A549 (cell line): ENCODE measurements around the gene LMF1. TPM values are rescaled to one million over a fixed set of nuclear protein-coding genes. Genes with fewer than 3 reads are reported as not detected.

Experiments used
- ATAC-seq, 2 experiments: fragments of 200-7000 bp in 1 of 2; fragments of >200 bp in 1 of 2; cut with Nextera tagmentation in 1 of 2; cut with Tn5 transposase in 1 of 2; 3 replicates each; pipeline versions ENCODE4 v1.8.0 to v1.9.1; 2018 to 2020; ENCODE audit warnings: mild to moderate bottlenecking in 1 of 2, moderate library complexity in 1 of 2
- CTCF ChIA-PET: fragments of 300-600 bp; sonication (Branson Sonifier 250); formaldehyde crosslinking; extraction: SDS; loops from one replicate; lab custom pipeline; 2021; ENCODE audit warnings: antibody characterized with exemption, inconsistent platforms; lab: Yijun Ruan, JAX
- POLR2A ChIA-PET: fragments of 350-600 bp; formaldehyde crosslinking; extraction: SDS; loops from one replicate; lab custom pipeline; 2021; ENCODE audit warnings: antibody characterized with exemption, inconsistent platforms; lab: Yijun Ruan, JAX
- DNase-seq, 2 experiments: peaks; one replicate each; pipeline versions ENCODE4 v3.0.0 to v3.0.0-alpha.2; 2011 to 2016; ENCODE audit warnings: low read depth in 1 of 2, low spot score in 1 of 2
- FAIRE-seq: peaks from 2 replicates; lab custom pipeline; 2011; peaks lifted over from hg19 to GRCh38; lab: Jason Lieb, UNC
- H3K27ac ChIP-seq, 2 experiments: fragments of >200 bp; sonication (Bioruptor Twin); formaldehyde crosslinking; 3 replicates each; pipeline ENCODE4 v1.5.1; 2016 to 2017
- H3K4me1 ChIP-seq: fragments of >200 bp; sonication (Bioruptor Twin); formaldehyde crosslinking; 3 replicates; pipeline ENCODE4 v1.6.1; 2016
- H3K4me2 ChIP-seq: fragments of >200 bp; sonication (Bioruptor Twin); formaldehyde crosslinking; 3 replicates; pipeline ENCODE4 v1.6.1; 2016
- H3K4me3 ChIP-seq: fragments of >200 bp; sonication (Bioruptor Twin); formaldehyde crosslinking; 3 replicates; pipeline ENCODE4 v1.5.1; 2016
- H3K9me3 ChIP-seq: fragments of >200 bp; sonication (Bioruptor Twin); formaldehyde crosslinking; 3 replicates; pipeline ENCODE4 v1.6.1; 2016
- BCL3 ChIP-seq: fragments of >200 bp; sonication (Bioruptor Twin); formaldehyde crosslinking; IDR thresholded peaks from 3 replicates; pipeline ENCODE4 v1.6.1; 2016
- CHD2 ChIP-seq: fragments of 150-350 bp; IDR thresholded peaks from 2 replicates; pipeline ENCODE4 v1.6.1; 2014; ENCODE audit warnings: low read length; ENCODE audit not compliant: partially characterized antibody
- EHF ChIP-seq: fragments of 250-450 bp; sonication (Bioruptor Pico); IDR thresholded peaks from 2 replicates; pipeline ENCODE4 v1.5.0; 2020; ENCODE audit warnings: mild to moderate bottlenecking
- EHMT2 ChIP-seq: fragments of 200-600 bp; sonication (generic); IDR thresholded peaks from 2 replicates; pipeline ENCODE4 v1.6.1; 2016; ENCODE audit warnings: antibody characterized with exemption, low read depth, mild to moderate bottlenecking, moderate library complexity
- FOSB ChIP-seq: fragments of 250-450 bp; sonication (Bioruptor Pico); IDR thresholded peaks from 2 replicates; pipeline ENCODE4 v1.5.0; 2020; ENCODE audit warnings: mild to moderate bottlenecking, moderate library complexity
- FOSL2 ChIP-seq, 2 experiments: fragments of 450-650 bp in 1 of 2; fragments of >200 bp in 1 of 2; sonication (Bioruptor Twin) in 1 of 2; formaldehyde crosslinking; IDR thresholded peaks; 2 replicates each; pipeline versions ENCODE4 v1.5.0 to v1.6.1; 2016 to 2020; ENCODE audit warnings: mild to moderate bottlenecking in 1 of 2, moderate library complexity in 1 of 2
- HMGXB4 ChIP-seq: fragments of 250-450 bp; sonication (Bioruptor Pico); IDR thresholded peaks from 2 replicates; pipeline ENCODE4 v1.5.0; 2021; ENCODE audit warnings: mild to moderate bottlenecking, moderate library complexity, borderline replicate concordance
- HOXA7 ChIP-seq: fragments of 250-450 bp; sonication (Bioruptor Pico); IDR thresholded peaks from 2 replicates; pipeline ENCODE4 v1.5.0; 2020; ENCODE audit warnings: mild to moderate bottlenecking, moderate library complexity
- JUNB ChIP-seq: fragments of >200 bp; sonication (Bioruptor Twin); formaldehyde crosslinking; IDR thresholded peaks from 2 replicates; pipeline ENCODE4 v1.6.1; 2016
- KDM1A ChIP-seq: fragments of 200-600 bp; sonication (generic); IDR thresholded peaks from 2 replicates; pipeline ENCODE4 v1.6.1; 2016; ENCODE audit warnings: low read depth, mild to moderate bottlenecking
- KDM5A ChIP-seq: fragments of 200-600 bp; sonication (generic); IDR thresholded peaks from 2 replicates; pipeline ENCODE4 v1.6.1; 2016; ENCODE audit warnings: antibody characterized with exemption, mild to moderate bottlenecking
- MYC ChIP-seq: IDR thresholded peaks from 2 replicates; pipeline ENCODE4 v1.6.1; 2012; ENCODE audit warnings: mild to moderate bottlenecking, inconsistent platforms, low read length, improper control_type of control experiment, borderline replicate concordance
- NR3C1 ChIP-seq: fragments of >200 bp; sonication (Bioruptor Twin); formaldehyde crosslinking; IDR thresholded peaks from 3 replicates; pipeline ENCODE4 v1.6.1; 2017
- POLR2A ChIP-seq: IDR thresholded peaks from 2 replicates; pipeline ENCODE4 v1.6.1; 2012; ENCODE audit warnings: mild to moderate bottlenecking, low read length
- RFX5 ChIP-seq: fragments of 450-650 bp; IDR thresholded peaks from 2 replicates; pipeline ENCODE4 v1.7.1; 2014; ENCODE audit warnings: antibody characterized with exemption, mild to moderate bottlenecking, moderate library complexity
- ZFP36 ChIP-seq: fragments of 450-650 bp; IDR thresholded peaks from 2 replicates; pipeline ENCODE4 v1.6.1; 2014; ENCODE audit warnings: borderline replicate concordance; ENCODE audit not compliant: partially characterized antibody
- WGBS: methylation state at CpG from one replicate; pipeline ENCODE4 v1.1.6; 2017; ENCODE audit errors: missing lambda C conversion rate; 5-methylcytosine and 5-hydroxymethylcytosine counted together
- polyA plus RNA-seq, 4 experiments: library from polyadenylated mRNA; depleted of rRNA in 3 of 4; stranded (reverse); fragments of >200 nt; fragmentation: RNase III in 1 of 4; extraction: RNeasy Plus Mini Kit Qiagen cat#74134 plus additional on column Dnase treatment in 1 of 4; gene quantifications; 2 replicates in 3 of 4; 3 replicates in 1 of 4; pipeline ENCODE4 v1.2.3, GENCODE V29; 2011 to 2017
- TF ChIP-seq, protein P1 (sequence below): IDR thresholded peaks from 2 replicates; pipeline ENCODE4 v1.6.1; 2012; ENCODE audit warnings: low read depth, borderline replicate concordance
- TF ChIP-seq, protein P2 (sequence below): fragments of >200 bp; sonication (Bioruptor Twin); formaldehyde crosslinking; IDR thresholded peaks from 3 replicates; pipeline ENCODE4 v1.5.1; 2016
- TF ChIP-seq, protein P3 (sequence below): fragments of 200-600 bp; sonication (generic); IDR thresholded peaks from 2 replicates; pipeline ENCODE4 v1.6.1; 2016; ENCODE audit warnings: antibody characterized with exemption, mild to moderate bottlenecking, moderate library complexity
- TF ChIP-seq, protein P4 (sequence below): IDR thresholded peaks from 2 replicates; pipeline ENCODE4 v1.6.1; 2012

LMF1 gene
- polyA plus RNA-seq, 2 of the 4 experiments (the other 2 are of a cell fraction): 8.8 to 10.9 TPM

DNA sequence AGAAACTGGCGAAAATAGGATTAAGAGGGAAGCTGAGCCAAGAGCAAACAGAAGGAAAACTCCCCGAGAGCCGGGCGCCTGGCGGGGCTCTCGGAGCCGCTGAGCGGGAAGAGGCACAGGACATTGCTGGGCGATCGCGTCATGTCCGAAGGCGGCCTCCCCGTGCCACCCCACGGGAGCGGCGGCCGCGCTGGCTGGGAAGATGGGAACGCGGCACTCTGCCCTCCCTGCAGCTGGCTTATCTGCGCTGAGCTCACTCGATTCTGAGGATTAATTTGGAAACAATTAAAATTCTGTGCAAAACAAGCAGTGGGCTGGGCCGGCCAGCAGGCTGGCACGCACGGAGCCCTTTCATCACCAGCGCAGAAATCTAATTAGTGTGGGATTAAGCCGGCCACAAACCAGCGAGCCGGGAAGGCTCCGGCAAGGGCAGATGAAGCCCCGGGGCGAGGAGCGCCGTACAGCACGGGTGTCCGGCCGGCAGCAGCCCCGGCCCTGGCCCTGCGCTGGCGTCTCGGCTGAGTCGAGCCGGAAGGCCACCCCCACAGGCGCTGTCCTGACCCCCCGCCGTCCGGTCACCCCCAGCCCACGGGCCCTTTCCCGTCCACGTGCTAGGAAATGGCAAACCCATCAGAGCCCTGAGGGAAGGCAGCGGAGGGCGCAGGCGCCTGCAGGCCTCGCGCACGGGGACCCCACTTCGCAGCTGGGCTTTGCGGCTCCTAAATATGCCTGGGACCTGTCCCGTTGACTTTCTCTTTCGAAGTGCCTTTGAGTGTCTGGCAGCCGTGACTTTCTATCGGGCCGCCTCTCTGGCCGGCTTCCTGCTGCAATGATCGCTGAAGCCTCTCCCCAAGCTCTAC is 48.7 kb upstream of the LMF1 start:
- FAIRE-seq (no peak), DNase-seq (no peak), ATAC-seq (peak in 1 of 2 experiments; percentile 19; a peak in 2 of 6 replicates)
- no peaks in the 10 kb centered on the region for H3K9me3 ChIP-seq
- H3K4me2 ChIP-seq: no peak overlapping the region
- CTCF ChIA-PET: interaction anchor here (0.7 to 1.8 kb wide), 7 partner anchors 12 to 278 kb away, joined by 3 to 5 read pairs (median 3); no protein-coding TSS in a partner anchor
- no peaks in the 10 kb centered on the region for H3K4me1 ChIP-seq
- TF ChIP-seq KDM1A (no peak), MYC (no peak), CHD2 (no peak), KDM5A (no peak), RFX5 (no peak), FOSL2 (IDR thresholded peaks at IDR 0.05) (no peak), FOSL2 (CRISPR knock-in tag; IDR thresholded peaks at IDR 0.05) (no peak), BCL3 (no peak), POLR2A (no peak), FOSB (CRISPR knock-in tag) (no peak), HMGXB4 (CRISPR knock-in tag) (no peak), HOXA7 (no peak), ZFP36 (no peak), EHMT2 (no peak), JUNB (no peak), NR3C1 (no peak), EHF (CRISPR knock-in tag) (no peak)
- TF ChIP-seq, protein P1, sequence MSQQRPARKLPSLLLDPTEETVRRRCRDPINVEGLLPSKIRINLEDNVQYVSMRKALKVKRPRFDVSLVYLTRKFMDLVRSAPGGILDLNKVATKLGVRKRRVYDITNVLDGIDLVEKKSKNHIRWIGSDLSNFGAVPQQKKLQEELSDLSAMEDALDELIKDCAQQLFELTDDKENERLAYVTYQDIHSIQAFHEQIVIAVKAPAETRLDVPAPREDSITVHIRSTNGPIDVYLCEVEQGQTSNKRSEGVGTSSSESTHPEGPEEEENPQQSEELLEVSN: no peak
- TF ChIP-seq, protein P2, sequence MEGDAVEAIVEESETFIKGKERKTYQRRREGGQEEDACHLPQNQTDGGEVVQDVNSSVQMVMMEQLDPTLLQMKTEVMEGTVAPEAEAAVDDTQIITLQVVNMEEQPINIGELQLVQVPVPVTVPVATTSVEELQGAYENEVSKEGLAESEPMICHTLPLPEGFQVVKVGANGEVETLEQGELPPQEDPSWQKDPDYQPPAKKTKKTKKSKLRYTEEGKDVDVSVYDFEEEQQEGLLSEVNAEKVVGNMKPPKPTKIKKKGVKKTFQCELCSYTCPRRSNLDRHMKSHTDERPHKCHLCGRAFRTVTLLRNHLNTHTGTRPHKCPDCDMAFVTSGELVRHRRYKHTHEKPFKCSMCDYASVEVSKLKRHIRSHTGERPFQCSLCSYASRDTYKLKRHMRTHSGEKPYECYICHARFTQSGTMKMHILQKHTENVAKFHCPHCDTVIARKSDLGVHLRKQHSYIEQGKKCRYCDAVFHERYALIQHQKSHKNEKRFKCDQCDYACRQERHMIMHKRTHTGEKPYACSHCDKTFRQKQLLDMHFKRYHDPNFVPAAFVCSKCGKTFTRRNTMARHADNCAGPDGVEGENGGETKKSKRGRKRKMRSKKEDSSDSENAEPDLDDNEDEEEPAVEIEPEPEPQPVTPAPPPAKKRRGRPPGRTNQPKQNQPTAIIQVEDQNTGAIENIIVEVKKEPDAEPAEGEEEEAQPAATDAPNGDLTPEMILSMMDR: no peak
- TF ChIP-seq, protein P3, sequence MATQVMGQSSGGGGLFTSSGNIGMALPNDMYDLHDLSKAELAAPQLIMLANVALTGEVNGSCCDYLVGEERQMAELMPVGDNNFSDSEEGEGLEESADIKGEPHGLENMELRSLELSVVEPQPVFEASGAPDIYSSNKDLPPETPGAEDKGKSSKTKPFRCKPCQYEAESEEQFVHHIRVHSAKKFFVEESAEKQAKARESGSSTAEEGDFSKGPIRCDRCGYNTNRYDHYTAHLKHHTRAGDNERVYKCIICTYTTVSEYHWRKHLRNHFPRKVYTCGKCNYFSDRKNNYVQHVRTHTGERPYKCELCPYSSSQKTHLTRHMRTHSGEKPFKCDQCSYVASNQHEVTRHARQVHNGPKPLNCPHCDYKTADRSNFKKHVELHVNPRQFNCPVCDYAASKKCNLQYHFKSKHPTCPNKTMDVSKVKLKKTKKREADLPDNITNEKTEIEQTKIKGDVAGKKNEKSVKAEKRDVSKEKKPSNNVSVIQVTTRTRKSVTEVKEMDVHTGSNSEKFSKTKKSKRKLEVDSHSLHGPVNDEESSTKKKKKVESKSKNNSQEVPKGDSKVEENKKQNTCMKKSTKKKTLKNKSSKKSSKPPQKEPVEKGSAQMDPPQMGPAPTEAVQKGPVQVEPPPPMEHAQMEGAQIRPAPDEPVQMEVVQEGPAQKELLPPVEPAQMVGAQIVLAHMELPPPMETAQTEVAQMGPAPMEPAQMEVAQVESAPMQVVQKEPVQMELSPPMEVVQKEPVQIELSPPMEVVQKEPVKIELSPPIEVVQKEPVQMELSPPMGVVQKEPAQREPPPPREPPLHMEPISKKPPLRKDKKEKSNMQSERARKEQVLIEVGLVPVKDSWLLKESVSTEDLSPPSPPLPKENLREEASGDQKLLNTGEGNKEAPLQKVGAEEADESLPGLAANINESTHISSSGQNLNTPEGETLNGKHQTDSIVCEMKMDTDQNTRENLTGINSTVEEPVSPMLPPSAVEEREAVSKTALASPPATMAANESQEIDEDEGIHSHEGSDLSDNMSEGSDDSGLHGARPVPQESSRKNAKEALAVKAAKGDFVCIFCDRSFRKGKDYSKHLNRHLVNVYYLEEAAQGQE: no peak
- TF ChIP-seq, protein P4, sequence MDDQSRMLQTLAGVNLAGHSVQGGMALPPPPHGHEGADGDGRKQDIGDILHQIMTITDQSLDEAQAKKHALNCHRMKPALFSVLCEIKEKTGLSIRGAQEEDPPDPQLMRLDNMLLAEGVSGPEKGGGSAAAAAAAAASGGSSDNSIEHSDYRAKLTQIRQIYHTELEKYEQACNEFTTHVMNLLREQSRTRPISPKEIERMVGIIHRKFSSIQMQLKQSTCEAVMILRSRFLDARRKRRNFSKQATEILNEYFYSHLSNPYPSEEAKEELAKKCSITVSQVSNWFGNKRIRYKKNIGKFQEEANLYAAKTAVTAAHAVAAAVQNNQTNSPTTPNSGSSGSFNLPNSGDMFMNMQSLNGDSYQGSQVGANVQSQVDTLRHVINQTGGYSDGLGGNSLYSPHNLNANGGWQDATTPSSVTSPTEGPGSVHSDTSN: no peak
- no peak overlapping the region for H3K27ac ChIP-seq
- no peak overlapping the region for H3K4me3 ChIP-seq
- POLR2A ChIA-PET: no interaction called here
- 68% methylated on average over 57 of the region's 66 CpGs for WGBS
